HepG2 (cell line): ENCODE measurements around the gene SLC25A11. TPM values are rescaled to one million over a fixed set of nuclear protein-coding genes. Genes with fewer than 3 reads are reported as not detected.

Source experiments
- ARID2 ChIP-seq: sonication (generic); formaldehyde crosslinking; IDR thresholded peaks from 2 replicates; pipeline ENCODE4 v1.8.1; 2022; ENCODE audit warnings: mild to moderate bottlenecking, missing genetic modification reagents, borderline replicate concordance
- CBX2 ChIP-seq, 2 experiments: fragments of 200-600 bp in 1 of 2; sonication (generic); formaldehyde crosslinking in 1 of 2; IDR thresholded peaks; 2 replicates each; pipeline versions ENCODE4 v1.7.0 to v1.8.1; 2018 to 2022; ENCODE audit warnings: low read depth in 2 of 2, low read length in 1 of 2, mild to moderate bottlenecking in 1 of 2, missing genetic modification reagents in 1 of 2
- ERF ChIP-seq: IDR thresholded peaks from 2 replicates; pipeline ENCODE4 v1.6.1; 2018; ENCODE audit warnings: missing biosample characterization, missing genetic modification reagents
- MTA1 ChIP-seq: sonication (generic); formaldehyde crosslinking; IDR thresholded peaks from 2 replicates; pipeline ENCODE4 v1.4.0; 2020; ENCODE audit warnings: missing genetic modification reagents, mild to moderate bottlenecking, borderline replicate concordance
- NBN ChIP-seq: fragments of 450-650 bp; conservative IDR thresholded peaks from 2 replicates; pipeline ENCODE4 v1.6.1; 2017
- TEAD3 ChIP-seq: optimal IDR thresholded peaks from 2 replicates; pipeline ENCODE3; 2016; ENCODE audit warnings: borderline replicate concordance
- TP53 ChIP-seq: sonication (generic); formaldehyde crosslinking; conservative IDR thresholded peaks from 2 replicates; pipeline ENCODE4 v1.4.0; 2020; ENCODE audit warnings: missing genetic modification reagents
- ZNF232 ChIP-seq: sonication (generic); formaldehyde crosslinking; IDR thresholded peaks from 2 replicates; pipeline ENCODE4 v1.4.0; 2020; ENCODE audit warnings: missing genetic modification reagents, borderline replicate concordance
- ZNF547 ChIP-seq: sonication (generic); formaldehyde crosslinking; IDR thresholded peaks from 2 replicates; pipeline ENCODE4 v1.5.1; 2020; ENCODE audit warnings: mild to moderate bottlenecking, missing genetic modification reagents
- polyA plus RNA-seq, 8 experiments: library from polyadenylated mRNA; depleted of rRNA in 3 of 8; stranded (reverse) in 7 of 8; unstranded in 1 of 8; fragments of >200 nt; fragmentation: Illumina TruSeq in 4 of 8; extraction: Trizol in 4 of 8; gene quantifications; 2 replicates each; pipeline versions ENCODE4 v1.2.1 to v1.2.3, GENCODE V29; 2011 to 2016; ENCODE audit warnings: low read depth in 4 of 8, missing spikeins in 1 of 8, mixed read lengths in 1 of 8; ENCODE audit not compliant: insufficient read depth in 1 of 8
- total RNA-seq, 5 experiments: library from RNA; depleted of rRNA; stranded (reverse); fragments of >200 nt; fragmentation: Illumina TruSeq; extraction: Trizol; gene quantifications; 2 replicates each; pipeline ENCODE4 v1.2.3, GENCODE V29; 2016; ENCODE audit warnings: low read depth in 1 of 5
- TF ChIP-seq, protein P1 (sequence below): sonication (generic); formaldehyde crosslinking; IDR thresholded peaks from 2 replicates; pipeline ENCODE4 v1.4.0; 2020; ENCODE audit warnings: mild to moderate bottlenecking, missing genetic modification reagents
- TF ChIP-seq, protein P2 (sequence below): sonication (generic); formaldehyde crosslinking; IDR thresholded peaks from 2 replicates; pipeline ENCODE4 v1.5.1; 2020; ENCODE audit warnings: mild to moderate bottlenecking, missing genetic modification reagents
- TF ChIP-seq, protein P3 (sequence below): sonication (generic); formaldehyde crosslinking; IDR thresholded peaks from 2 replicates; pipeline ENCODE4 v1.8.0; 2022; ENCODE audit warnings: mild to moderate bottlenecking, missing genetic modification reagents; ENCODE audit not compliant: insufficient replicate concordance
- TF ChIP-seq, protein P4 (sequence below): sonication (generic); formaldehyde crosslinking; IDR thresholded peaks from 2 replicates; pipeline ENCODE4 v1.4.0; 2020; ENCODE audit warnings: mild to moderate bottlenecking, missing genetic modification reagents
- TF ChIP-seq, protein P5 (sequence below): sonication (generic); formaldehyde crosslinking; IDR thresholded peaks from 2 replicates; pipeline ENCODE4 v1.4.0; 2020; ENCODE audit warnings: missing genetic modification reagents
- TF ChIP-seq, protein P6 (sequence below): sonication (generic); formaldehyde crosslinking; IDR thresholded peaks from 2 replicates; pipeline ENCODE4 v1.5.0; 2020; ENCODE audit warnings: mild to moderate bottlenecking, missing genetic modification reagents

SLC25A11 gene
- total and polyA plus RNA-seq, 2 of the 13 experiments (the other 11 are each of a cell fraction or from before 2014, with no cell fraction given): 35.4 to 47.2 TPM

DNA sequence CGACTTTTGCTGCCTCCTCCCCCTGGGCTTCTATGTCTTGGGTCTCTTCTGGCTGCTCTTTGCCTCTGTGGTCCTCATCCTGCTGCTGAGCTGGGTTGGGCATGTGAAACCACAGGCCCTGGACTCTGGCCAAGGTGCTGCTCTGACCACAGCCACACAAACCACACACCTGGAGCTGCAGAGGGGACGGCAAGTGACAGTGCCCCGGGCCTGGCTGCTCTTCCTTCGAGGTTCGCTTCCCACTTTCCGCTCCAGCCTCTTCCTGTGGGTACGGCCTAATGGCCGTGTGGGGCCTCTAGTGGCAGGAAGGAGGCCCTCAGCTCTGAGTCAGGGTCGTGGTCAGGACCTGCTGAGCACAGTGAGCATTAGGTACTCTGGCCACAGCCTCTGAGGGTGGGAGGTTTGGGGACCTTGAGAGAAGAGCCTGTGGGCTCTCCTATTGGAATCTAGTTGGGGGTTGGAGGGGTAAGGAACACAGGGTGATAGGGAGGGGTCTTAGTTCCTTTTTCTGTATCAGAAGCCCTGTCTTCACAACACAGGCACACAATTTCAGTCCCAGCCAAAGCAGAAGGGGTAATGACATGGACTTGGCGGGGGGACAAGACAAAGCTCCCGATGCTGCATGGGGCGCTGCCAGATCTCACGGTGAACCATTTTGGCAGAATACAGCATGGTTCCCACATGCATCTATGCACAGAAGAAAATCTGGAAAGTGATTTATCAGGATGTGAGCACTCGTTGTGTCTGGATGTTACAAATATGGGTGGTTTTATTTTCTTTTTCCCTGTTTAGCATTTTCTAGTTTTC, 5.5 kb downstream of the SLC25A11 start (continued):
- TF ChIP-seq ARID2 (CRISPR knock-in tag) (no peak), MTA1 (CRISPR knock-in tag) (peak; percentile 23; the same call in 1 of the 2 replicates), TP53 (CRISPR knock-in tag) (no peak), NBN (no peak), CBX2 (IDR thresholded peaks at IDR 0.05; ENCODE audit: low read depth, low read length) (no peak), CBX2 (CRISPR knock-in tag; IDR thresholded peaks at IDR 0.05; ENCODE audit: low read depth) (no peak), ZNF232 (CRISPR knock-in tag) (no peak), ERF (CRISPR knock-in tag) (0 out of 2 replicates have a peak, but pooled peaks have one; percentile 33), TEAD3 (peak; percentile 48), ZNF547 (CRISPR knock-in tag) (no peak)
- TF ChIP-seq, protein P1, sequence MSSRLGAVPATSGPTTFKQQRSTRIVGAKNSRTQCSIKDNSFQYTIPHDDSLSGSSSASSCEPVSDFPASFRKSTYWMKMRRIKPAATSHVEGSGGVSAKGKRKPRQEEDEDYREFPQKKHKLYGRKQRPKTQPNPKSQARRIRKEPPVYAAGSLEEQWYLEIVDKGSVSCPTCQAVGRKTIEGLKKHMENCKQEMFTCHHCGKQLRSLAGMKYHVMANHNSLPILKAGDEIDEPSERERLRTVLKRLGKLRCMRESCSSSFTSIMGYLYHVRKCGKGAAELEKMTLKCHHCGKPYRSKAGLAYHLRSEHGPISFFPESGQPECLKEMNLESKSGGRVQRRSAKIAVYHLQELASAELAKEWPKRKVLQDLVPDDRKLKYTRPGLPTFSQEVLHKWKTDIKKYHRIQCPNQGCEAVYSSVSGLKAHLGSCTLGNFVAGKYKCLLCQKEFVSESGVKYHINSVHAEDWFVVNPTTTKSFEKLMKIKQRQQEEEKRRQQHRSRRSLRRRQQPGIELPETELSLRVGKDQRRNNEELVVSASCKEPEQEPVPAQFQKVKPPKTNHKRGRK: no peak
- TF ChIP-seq, protein P2, sequence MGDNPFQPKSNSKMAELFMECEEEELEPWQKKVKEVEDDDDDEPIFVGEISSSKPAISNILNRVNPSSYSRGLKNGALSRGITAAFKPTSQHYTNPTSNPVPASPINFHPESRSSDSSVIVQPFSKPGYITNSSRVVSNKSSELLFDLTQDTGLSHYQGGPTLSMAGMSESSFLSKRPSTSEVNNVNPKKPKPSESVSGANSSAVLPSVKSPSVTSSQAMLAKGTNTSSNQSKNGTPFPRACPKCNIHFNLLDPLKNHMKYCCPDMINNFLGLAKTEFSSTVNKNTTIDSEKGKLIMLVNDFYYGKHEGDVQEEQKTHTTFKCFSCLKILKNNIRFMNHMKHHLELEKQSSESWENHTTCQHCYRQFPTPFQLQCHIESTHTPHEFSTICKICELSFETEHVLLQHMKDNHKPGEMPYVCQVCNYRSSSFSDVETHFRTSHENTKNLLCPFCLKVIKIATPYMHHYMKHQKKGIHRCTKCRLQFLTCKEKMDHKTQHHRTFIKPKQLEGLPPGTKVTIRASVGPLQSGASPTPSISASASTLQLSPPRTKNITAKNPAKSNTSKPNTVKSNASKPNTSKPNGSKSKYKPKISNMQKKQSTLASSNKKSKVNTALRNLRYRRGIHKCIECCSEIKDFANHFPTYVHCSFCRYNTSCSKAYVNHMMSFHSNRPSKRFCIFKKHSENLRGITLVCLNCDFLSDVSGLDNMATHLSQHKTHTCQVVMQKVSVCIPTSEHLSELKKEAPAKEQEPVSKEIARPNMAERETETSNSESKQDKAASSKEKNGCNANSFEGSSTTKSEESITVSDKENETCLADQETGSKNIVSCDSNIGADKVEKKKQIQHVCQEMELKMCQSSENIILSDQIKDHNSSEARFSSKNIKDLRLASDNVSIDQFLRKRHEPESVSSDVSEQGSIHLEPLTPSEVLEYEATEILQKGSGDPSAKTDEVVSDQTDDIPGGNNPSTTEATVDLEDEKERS (CRISPR knock-in tag): no peak
- TF ChIP-seq, protein P3, sequence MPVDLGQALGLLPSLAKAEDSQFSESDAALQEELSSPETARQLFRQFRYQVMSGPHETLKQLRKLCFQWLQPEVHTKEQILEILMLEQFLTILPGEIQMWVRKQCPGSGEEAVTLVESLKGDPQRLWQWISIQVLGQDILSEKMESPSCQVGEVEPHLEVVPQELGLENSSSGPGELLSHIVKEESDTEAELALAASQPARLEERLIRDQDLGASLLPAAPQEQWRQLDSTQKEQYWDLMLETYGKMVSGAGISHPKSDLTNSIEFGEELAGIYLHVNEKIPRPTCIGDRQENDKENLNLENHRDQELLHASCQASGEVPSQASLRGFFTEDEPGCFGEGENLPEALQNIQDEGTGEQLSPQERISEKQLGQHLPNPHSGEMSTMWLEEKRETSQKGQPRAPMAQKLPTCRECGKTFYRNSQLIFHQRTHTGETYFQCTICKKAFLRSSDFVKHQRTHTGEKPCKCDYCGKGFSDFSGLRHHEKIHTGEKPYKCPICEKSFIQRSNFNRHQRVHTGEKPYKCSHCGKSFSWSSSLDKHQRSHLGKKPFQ (CRISPR knock-in tag): no peak
- TF ChIP-seq, protein P4, sequence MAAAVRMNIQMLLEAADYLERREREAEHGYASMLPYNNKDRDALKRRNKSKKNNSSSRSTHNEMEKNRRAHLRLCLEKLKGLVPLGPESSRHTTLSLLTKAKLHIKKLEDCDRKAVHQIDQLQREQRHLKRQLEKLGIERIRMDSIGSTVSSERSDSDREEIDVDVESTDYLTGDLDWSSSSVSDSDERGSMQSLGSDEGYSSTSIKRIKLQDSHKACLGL (CRISPR knock-in tag): no peak
- TF ChIP-seq, protein P5, sequence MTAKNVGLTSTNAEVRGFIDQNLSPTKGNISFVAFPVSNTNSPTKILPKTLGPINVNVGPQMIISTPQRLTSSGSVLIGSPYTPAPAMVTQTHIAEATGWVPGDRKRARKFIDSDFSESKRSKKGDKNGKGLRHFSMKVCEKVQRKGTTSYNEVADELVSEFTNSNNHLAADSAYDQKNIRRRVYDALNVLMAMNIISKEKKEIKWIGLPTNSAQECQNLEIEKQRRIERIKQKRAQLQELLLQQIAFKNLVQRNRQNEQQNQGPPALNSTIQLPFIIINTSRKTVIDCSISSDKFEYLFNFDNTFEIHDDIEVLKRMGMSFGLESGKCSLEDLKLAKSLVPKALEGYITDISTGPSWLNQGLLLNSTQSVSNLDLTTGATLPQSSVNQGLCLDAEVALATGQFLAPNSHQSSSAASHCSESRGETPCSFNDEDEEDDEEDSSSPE (CRISPR knock-in tag): 0 out of 2 replicates have a peak, but pooled peaks have one; percentile 25
- TF ChIP-seq, protein P6, sequence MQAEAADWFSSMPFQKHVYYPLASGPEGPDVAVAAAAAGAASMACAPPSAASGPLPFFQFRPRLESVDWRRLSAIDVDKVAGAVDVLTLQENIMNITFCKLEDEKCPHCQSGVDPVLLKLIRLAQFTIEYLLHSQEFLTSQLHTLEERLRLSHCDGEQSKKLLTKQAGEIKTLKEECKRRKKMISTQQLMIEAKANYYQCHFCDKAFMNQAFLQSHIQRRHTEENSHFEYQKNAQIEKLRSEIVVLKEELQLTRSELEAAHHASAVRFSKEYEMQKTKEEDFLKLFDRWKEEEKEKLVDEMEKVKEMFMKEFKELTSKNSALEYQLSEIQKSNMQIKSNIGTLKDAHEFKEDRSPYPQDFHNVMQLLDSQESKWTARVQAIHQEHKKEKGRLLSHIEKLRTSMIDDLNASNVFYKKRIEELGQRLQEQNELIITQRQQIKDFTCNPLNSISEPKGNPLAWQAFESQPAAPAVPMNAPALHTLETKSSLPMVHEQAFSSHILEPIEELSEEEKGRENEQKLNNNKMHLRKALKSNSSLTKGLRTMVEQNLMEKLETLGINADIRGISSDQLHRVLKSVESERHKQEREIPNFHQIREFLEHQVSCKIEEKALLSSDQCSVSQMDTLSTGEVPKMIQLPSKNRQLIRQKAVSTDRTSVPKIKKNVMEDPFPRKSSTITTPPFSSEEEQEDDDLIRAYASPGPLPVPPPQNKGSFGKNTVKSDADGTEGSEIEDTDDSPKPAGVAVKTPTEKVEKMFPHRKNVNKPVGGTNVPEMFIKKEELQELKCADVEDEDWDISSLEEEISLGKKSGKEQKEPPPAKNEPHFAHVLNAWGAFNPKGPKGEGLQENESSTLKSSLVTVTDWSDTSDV: 0 out of 2 replicates have a peak, but pooled peaks have one; percentile 31
